SU-DHL-6 (cell line): ENCODE results near the gene CUX1.
"Not testable (repeated sequence)": the region's sequence is repeated elsewhere in the genome, so short reads cannot be mapped to it uniquely, and the experiment has no call there.

Source experiments
- CTCF ChIP-seq: fragments of 200-600 bp; sonication (generic); IDR thresholded peaks from one replicate; pipeline ENCODE4 v1.5.1; 2017; ENCODE audit warnings: antibody characterized with exemption, mild to moderate bottlenecking, low read length, moderate library complexity; ENCODE audit not compliant: insufficient read depth, poor library complexity, severe bottlenecking
- EZH2phosphoT487 ChIP-seq: fragments of 200-600 bp; sonication (generic), shearing (Covaris generic); conservative IDR thresholded peaks from 2 replicates; pipeline ENCODE4 v1.6.1; 2018; ENCODE audit warnings: mild to moderate bottlenecking, antibody characterized with exemption, low read length, moderate library complexity, mixed read lengths

GRCh38 chr7:102325106-102325505 is 507.7 kb downstream of the CUX1 start:
- TF ChIP-seq CTCF, EZH2phosphoT487: not testable (repeated sequence)
